NCI-H1436 treated with DMSO at 0.1 percent for 48 hours (cell line): Measurements from ENCODE around the gene DDX19B.
"Not testable (repeated sequence)": the region's sequence is repeated elsewhere in the genome, so short reads cannot be mapped to it uniquely, and the experiment has no call there.

Source experiments
- DNase-seq: peaks from one replicate; lab custom pipeline; 2025; lab: John Stamatoyannopoulos, UW

Gene DDX19B

DNA sequence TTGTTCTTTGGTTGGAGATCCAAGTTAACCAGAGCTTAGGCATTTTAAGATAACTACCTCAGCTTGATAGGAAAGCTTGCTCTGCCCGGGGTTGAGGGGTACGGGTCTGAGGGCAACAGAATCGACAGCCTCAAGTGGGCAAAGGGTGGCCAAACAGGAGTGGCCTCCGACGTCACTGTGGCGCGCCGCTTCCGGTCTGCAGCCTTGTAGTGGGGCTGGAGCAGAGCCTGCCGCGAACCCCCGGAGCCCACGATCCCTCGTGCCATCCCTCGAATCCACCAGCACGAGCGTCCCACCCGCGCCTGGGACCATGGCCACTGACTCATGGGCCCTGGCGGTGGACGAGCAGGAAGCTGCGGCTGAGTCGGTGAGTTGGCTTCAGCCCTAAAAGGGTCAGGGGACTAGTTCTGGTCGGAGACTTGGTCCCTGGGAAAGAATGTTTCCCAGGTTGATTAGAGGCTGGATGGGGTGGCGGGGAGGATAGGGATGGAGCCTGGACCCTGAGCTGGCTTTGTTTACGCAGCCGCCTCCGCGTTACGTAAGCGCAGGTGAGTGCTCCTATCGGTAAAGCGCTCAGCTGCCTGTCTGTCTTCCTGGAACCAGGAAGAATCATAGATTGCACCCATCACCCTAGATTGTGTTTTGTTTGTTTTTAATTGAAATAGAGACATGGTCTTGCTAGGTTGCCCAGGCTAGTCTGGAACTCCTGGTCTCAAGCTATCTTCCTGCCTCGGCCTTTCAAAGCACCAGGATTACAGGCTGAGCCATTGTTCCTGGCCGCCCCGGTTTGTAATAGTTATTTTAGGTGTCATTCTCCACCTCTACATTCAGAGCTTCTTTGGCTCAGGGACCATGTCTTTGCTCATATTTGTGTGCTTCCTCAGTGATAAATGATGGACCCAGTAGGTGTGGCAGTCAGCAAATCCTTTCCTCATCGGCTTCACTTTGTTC, at the start of gene DDX19B:
Gene DDX19B (plus strand): TSS at position 199 of the 951 bp plus-strand sequence. CDS start 112 bp downstream, at position 311.
- DNase-seq, result peak; percentile 33

DNA sequence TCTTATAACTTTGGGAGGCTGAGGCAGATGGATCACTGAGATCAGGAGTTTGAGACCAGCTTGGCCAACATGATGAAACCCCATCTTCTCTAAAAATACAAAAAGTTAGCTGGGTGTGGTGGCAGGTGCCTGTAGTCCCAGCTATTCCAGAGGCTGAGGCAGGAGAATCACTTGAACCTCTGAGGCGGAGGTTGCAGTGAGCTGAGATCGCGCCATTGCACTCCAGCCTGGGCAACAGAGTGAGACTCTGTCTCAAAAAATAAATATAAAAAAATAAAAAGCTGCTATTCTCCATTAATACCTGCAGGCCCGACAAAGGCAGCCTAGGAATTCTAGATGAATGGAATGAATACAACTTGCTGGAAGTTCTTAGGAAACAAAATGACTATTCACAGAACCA, 49.3 kb upstream of the DDX19B start:
- DNase-seq, result not testable (repeated sequence)

DNA sequence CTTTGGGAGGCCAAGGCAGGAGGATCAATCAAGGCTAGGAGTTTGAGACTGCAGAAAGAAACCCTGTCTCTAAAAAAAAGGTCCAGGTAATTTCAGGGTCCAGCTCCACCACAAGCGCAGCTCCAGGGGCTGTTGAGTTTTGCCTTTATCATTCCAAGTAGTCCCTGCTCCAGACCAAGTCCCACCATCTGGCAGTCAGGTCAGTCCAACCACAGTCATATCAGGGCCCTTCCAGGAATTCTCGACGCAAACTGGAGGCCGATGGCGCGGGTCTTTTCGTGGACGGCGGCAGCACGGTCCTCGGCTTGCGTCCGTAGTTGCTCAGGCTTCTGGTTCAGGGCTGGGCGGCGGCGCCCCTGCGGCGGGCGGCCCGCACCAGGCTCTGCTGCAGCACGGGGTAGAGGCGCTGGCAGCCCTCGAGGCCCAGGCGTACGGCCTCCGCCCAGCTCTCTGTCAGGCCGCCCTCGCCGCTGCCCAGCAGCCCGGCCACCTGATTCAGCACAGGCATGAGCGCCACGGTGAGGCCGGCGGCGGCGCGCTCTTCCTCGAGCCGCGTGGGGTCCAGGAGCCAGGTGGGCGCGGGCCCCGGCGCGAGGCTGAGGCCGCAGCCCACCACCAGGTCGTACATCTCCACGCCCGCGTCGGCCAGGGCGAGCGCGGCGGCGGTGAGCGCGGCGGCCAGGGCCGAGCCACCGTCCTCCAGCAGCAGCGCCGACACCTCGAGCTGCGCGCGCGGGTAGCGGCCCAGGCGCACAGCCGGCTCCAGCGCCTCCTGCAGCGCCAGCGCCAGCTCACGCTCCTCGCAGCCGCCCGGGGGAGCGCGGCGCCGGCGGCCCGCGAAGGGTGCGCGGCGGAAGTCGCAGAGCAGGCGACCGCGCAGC, 48.0 kb upstream of the DDX19B start:
- no peak for DNase-seq

DNA sequence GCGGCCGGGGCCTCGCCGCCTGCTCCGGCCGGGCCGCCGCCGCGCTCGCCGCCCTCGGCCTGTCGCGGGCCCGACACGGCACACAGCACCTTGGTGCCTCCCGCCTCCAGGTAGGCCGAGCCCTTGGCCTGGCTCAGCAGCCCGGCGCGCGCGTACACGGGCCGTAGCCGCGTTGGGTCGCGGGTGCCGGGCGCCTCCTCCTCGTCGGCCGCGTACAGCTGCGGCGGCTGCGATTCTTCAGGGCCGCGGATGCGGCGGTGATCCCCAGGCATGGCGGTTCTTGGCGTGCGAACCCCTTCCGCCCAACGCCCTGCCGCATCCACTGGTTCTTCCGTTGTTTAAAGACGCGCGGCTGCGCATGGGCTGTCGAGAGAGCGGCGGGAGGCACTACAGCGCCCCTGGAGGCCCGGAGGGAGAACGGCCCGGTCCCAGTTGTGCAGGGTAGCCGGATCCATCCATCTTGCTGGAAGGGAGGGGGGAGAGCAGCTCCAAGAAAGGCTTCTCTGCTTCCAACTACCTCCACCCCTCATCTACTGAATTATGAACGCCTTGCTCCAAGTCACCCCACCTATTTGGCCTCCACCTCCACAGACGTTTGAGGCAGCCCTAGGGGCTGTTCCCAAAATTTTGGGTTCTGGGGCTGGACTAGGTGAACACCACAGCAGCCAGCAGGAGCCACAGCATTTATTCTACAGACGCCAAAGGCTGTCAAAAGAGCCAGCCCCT, 47.2 kb upstream of the DDX19B start, which contains the start of gene EXOSC6:
Gene EXOSC6 (minus strand): TSS at position 312 of the 726 bp plus-strand sequence. CDS start 40 bp downstream, at position 272.
- peak; percentile 45 for DNase-seq

DNA sequence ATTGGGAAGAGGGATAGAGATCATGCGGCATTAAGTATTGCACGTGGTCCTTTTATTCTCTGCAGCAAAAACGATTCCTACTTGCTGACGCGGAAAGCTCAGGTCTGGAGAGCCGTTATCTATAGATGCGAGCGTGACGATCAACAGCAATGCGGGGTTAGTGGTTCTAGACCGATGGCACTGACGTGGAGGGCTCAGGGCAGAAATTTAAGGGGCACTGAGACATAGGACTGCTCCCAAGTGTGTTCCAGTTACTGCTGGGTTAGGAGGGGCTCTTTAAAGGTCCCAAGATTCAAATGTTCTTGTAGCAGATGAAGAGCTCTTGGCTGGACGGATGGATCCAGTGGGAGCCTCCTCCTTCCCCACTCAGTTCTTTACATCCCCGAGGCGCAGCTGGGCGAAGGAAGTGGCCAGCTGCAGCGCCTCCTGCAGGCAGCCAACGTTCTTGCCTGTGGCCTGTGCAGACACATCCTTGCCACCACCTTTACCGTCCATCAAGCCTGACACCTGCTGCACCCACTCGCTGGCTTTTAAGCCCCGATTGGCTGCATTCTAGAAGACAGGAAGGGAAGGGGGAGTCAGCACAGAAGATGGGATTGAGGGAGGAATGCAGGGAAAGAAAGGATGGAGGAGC, 46.5 kb upstream of the DDX19B start:
- no peak for DNase-seq

DNA sequence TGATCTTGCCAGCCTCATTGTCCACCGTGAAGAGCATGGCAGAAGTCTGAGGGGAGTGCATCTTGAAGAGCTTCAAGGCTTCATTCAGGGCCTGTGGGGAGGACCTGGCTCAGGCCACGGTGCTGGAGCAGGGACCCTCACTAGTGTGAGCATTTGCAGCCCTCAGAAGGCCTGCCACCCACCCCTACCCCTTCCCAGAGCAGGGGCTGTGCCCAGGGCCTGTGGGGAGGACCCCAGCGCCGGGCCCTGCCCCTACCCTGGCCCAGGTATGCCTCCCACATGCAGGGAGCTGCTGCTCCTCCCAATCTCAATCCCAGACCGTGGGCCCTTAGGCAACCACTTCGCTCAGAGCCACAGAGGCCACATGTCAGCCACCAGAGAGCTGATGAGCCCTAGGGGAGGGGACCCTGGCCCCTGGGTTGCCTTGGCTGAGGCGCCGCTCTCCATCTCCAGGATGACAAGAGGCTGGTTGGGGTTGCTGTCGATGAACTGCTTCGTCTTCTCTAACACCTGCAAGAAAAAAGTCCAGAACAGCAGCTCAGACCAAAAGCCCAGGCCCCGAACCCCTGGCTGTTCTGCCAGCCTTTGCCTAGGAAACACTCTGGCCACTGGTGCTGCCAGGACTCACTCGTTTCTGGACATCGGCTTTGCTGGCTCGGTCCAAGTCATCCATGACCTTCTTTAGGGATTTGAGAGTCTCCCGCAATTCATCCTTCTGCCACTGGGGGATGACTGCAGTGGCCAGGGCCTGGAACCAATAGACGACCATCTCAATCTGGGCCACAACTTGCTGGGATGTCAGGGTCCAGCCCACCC, 45.5 kb upstream of the DDX19B start:
- no peak for DNase-seq

DNA sequence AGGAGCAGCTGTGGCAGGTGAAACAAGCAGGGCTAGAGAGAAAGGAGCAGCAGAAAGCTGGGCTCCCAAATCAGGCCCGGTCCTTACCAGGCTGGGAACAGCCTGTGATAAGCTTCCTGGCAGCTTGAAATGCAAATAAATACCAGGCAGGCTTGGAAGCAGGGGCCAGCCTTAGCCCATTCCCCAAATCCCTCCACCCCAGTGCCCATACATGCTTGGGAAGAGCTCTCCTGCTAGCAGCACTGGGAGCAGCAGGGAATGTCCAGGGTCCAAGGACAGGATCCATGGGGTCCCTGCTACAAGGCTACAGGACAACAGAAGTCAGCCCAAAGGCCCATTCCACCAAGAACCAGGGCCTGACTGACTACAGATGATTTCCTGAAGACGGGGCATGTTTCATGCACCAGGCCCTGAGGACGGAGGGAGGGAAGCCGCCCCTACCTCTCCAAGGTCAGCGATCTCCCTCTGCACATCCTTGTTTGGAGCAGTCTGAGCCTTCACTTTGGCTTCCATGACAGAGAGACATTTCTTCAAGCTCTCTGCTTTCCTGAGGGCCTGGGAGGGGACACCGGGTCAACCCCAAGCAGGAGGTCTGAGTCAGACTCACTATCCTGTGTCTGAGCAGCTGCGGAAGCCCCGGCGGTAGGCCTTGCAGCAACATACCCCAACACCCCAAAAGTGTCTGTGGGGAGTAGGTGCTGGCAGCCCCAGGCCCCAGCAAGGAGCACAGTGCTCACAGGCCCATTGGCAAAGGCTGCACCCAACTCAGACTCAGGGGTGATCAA, 44.6 kb upstream of the DDX19B start:
- DNase-seq, result no peak

DNA sequence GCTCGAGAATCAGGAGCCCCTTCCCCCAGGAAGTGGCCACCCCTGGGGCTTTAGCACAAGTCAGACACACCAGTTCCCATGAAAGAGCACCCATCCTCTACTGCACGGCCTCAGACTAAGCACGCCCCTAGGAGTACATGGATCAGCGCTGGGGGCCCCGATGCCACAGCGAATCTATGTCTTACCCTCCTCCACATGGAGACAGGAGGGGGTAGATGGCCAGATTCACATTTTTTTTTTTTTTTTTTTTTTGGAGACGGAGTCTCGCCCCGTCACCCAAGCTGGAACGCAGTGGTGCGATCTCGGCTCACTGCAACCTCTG, 44.1 kb upstream of the DDX19B start:
- no peak for DNase-seq

DNA sequence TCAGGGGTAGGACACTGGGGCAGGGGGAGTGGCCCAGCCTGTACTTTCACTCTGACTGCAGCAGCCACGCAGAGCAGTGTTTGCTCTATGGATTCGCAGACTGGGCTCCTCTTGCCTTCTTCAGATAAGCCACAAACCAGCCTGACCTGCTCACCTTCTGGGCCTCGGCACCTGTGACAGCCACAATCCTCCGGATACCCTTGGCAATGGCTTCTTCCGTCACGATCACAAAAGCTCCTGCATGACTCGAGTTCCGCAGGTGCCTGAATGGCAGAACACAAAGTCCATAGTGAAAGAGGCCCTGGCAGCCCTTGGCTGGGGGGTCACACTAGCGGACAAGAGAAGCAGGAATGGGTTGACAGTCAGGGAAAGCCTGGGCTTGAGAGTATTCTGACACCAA, 43.4 kb upstream of the DDX19B start:
- DNase-seq, result no peak

DNA sequence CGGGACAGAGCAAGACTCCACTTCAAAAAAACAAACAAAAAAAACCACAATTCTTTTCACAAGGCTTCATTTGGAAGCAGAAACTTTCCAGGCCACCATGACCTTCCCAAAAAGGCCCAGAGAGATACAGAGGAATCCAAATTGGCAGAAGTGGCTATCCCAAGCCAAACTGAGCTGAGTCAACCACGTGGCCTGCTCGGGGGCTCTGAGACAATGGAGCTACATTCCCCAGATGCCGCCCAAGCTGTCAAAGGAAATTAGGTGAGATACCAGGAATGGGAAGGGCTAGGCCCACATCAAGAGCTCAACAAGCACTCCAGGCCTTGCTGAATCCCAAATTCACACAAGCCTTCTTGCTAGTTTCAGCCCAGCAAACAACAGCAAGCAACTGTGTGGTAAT, 41.6 kb upstream of the DDX19B start:
- DNase-seq, result no peak

DNA sequence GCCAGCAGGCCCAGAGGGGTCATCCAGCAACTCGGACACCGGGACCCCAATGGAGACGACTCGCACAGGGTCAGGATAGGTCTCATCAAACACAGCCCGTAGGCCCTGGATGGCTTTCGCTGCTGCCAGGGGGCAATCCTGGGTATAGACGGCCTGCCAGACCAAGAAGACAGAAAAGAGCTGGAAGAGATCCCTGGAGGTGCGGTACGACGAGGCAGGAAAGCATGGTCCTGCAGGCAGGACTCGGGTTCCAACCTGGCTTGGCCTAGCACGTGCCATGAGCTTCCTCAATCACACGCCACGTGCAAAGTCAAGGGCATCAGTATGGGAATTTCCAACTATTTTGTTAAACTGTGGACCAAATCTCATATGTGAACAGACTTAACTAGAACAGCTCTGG, 40.9 kb upstream of the DDX19B start:
- DNase-seq, result no peak

DNA sequence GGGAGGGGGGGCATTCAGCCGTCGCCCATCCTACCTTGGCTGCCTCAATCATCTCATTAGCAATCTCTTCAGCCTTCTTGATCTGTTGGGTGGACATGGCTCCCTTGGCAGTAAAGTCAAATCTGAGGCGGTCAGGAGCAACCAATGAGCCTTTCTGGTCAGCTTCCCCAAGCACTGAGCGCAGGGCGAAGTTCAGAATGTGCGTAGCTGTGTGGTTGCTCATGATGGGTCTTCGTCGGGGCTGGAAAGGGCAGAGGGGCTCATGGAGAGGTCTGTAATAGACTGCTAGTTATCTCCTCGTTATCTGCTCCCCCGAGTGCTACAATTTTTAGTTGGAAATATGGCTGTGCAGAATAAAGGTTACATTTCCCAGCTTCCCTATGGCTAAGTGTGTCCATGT, 40.0 kb upstream of the DDX19B start:
- no peak for DNase-seq

DNA sequence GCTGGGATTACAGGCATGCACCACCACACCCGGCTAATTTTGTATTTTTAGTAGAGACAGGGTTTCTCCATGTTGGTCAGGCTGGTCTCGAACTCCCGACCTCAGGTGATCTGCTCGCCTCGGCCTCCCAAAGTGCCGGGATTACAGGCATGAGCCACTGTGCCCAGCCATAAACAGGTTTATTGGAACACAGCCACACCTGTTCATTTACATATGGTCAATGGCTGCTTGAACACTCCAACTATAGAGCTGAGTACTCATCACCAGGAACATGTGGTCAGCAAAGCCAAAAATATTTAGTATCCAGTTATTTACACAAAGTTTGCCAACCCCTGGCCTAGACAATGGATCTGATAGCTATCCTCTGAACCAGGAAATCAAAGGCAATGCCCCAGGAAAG, 39.1 kb upstream of the DDX19B start:
- not testable (repeated sequence) for DNase-seq

DNA sequence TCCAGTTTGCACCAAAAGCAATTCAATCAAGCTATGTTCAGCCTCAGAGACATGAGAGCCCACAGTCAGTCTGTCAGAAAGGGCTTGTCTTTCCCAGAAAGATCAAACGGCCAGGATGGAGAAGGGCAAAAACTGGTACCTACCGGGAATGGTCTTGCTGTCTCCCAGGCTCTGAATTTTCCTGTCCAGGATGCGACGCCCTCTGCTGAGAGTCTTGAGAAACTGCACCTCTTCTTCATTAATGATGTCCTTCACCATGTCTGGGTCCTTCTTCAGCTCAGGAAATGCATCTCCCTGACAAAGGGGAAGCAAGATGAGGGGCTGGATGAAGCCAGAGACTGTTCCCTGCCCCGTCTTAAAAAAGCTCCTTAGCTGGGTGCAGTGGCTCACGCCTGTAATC, 31.5 kb upstream of the DDX19B start:
- no peak for DNase-seq

DNA sequence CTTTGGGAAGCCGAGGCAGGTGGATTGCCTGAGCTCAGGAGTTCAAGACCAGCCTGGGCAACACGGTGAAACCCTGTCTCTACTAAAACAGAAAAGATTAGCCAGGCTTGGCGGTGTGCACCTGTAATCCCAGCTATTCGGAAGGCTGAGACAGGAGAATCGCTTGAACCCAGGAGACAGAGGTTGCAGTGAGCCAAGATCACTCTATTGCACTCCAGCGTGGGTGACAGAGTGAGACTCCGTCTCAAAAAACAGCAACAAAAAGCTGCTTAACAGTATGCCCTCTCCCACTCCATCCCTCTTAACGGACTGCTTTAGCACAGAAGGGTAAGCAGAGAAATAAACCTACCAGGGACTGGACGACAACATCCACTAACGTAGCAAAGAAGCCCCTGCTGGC, 31.1 kb upstream of the DDX19B start:
- not testable (repeated sequence) for DNase-seq

DNA sequence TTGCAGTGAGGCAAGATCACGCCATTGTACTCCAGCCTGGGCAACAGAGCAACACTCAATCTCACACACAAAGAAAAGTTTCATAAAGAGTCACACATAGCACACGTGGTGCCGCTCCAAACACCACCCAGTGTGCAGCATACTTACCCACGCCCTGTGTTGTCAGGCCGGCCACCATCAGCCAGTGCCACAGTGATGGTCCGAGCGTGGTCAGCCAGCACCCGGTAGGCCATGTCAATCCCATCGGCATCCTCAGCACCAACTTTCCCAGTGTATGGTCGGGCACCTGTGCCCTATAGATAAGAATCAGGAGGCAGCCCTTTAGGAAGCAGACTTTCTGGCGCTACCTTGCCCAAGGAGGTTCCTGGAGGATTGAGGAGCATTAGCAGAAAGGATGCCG, 29.5 kb upstream of the DDX19B start:
- no peak for DNase-seq

DNA sequence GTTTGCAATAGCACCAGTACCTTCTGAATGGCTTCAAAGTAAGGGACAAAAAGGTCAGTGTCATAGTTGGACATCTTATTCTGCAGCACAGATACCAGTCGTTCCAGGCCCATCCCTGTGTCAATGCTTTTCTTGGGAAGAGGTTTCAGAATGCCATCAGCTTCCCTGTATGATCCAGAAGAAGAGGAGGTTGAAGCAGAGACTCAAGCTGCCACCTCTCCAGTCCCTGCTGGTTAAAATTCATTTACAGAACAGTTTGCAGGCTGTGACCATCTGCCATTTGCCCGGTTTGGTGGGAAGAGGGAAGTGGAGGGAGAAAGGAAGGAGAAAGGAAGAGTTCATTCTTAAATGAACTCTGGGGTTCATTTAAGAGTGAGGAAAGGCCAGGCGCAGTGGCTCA, 28.8 kb upstream of the DDX19B start:
- no peak for DNase-seq

DNA sequence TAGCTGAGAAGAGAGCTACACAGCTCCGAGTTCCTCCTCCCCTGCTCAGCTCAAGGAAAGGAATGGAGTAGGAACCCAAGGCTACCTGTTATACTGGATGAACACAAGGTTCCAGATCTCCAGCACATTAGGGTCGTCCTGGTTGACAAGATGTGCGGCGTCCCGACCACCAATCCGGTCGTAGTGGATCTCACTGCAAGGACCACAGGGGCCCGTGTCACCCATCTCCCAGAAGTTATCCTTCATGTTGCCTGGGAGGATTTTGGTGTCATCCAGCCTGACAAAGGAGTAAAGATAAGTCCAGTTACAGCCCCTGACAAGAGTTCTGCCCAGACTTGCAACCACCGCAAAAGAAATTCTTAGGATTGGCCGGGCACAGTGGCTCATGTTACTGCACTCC, 27.3 kb upstream of the DDX19B start:
- no peak for DNase-seq

DNA sequence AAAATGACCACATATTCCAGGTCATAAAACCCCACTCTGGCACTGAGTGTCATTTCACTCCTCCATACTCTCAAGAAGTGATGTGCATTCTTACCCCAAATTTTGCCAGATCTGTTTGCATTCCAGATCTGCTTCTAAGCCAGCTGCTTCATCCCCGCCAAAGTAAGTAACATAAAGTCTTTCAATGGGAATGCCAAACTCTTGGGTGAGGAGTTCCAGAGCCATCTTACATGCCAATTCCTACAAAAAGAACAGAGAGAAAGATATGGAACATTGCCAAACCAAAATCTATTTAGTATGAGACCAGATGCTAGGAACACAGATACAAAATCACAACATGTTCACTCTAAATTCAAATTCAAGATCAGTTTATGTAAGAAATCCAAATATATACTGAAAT, 22.6 kb upstream of the DDX19B start:
- DNase-seq, result no peak
